AG04450 (cell line): Measurements from ENCODE around the gene REG4. TPM values are rescaled to one million over a fixed set of nuclear protein-coding genes. Genes with fewer than 3 reads are reported as not detected.
"Not testable (repeated sequence)": the region's sequence is repeated elsewhere in the genome, so short reads cannot be mapped to it uniquely, and the experiment has no call there.

ENCODE experiments used
- CTCF ChIA-PET: fragments of 300-600, 350-600 bp; formaldehyde crosslinking; extraction: SDS; loops from one replicate; lab custom pipeline; 2022; ENCODE audit warnings: antibody characterized with exemption, inconsistent platforms; lab: Charles Lee
- POLR2A ChIA-PET: fragments of 350-600 bp; formaldehyde crosslinking; extraction: SDS; loops from one replicate; lab custom pipeline; 2021; ENCODE audit warnings: antibody characterized with exemption, inconsistent platforms; lab: Yijun Ruan, JAX
- DNase-seq: peaks from one replicate; pipeline ENCODE4 v3.0.0-alpha.2; 2011; ENCODE audit warnings: low read depth, low spot score
- H3K27ac ChIP-seq: one replicate; pipeline ENCODE4 v1.5.1; 2012; ENCODE audit warnings: low read depth, low read length, control low read depth
- H3K27me3 ChIP-seq: one replicate; pipeline ENCODE4 v1.6.0; 2012; ENCODE audit warnings: low read length; ENCODE audit not compliant: control insufficient read depth, insufficient read depth
- H3K4me3 ChIP-seq: 2 replicates; pipeline ENCODE4 v1.5.1; 2011; ENCODE audit warnings: mild to moderate bottlenecking, low read depth, low read length, control low read depth
- H3K9me3 ChIP-seq: 2 replicates; pipeline ENCODE4 v1.5.1; 2012; ENCODE audit warnings: low read length; ENCODE audit not compliant: control insufficient read depth, insufficient read depth
- CTCF ChIP-seq: IDR thresholded peaks from 2 replicates; pipeline ENCODE4 v1.5.1; 2011; ENCODE audit warnings: low read depth, low read length, control low read depth, inconsistent platforms
- polyA plus RNA-seq: library from polyadenylated mRNA; depleted of rRNA; stranded (reverse); fragments of >200 nt; gene quantifications from 2 replicates; pipeline ENCODE4 v1.2.3, GENCODE V29; 2011

Gene REG4
- polyA plus RNA-seq, 1 experiment: not detected

- CTCF ChIA-PET: interaction anchor here (1.6 kb wide), 1 partner anchor 35 kb away, joined by 3 read pairs; no protein-coding TSS in a partner anchor
- H3K9me3 ChIP-seq, DNase-seq, H3K27me3 ChIP-seq, H3K4me3 ChIP-seq, POLR2A ChIA-PET: not testable (repeated sequence)
- peak; percentile 40; the same call in 1 of the 2 replicates for TF ChIP-seq CTCF
- peak overlapping the region; percentile 2 for H3K27ac ChIP-seq
These were observed 32.9 kb upstream of the REG4 start for GRCh38 chr1:119844206-119844605.

- no peak overlapping the region for H3K4me3 ChIP-seq
- CTCF ChIA-PET: interaction anchor here (1.2 kb wide), 1 partner anchor 32 kb away, joined by 3 read pairs; no protein-coding TSS in a partner anchor
- no peak for DNase-seq
- no peak for TF ChIP-seq CTCF
- H3K27ac ChIP-seq: no peak overlapping the region
- POLR2A ChIA-PET: no interaction called here
- no peaks in the 10 kb centered on the region for H3K9me3 ChIP-seq
- H3K27me3 ChIP-seq: peaks cover 3% of the 10 kb centered on the region
These were observed 30.0 kb upstream of the REG4 start for GRCh38 chr1:119841306-119841705.

DNA sequence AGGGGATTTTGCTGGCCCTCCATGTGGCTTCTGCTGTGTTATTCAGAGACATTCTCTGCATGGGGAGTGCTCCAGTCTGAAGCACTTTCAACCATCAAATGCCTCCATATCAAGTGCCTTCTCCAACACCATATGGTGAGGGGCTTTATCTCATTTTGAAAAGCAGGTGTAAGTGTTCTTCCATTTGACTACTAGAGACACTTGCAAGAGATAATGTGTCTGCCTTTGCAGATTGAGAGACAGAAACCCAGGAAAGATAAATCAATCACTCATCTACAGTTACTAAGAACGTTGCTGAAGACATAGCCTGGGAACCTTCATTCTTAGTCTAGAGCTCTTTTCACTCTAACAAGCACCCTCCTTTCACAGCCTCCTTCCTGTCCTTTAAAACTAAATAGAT, 29.5 kb upstream of the REG4 start:
- Histone ChIP-seq H3K27ac (no peak overlapping the region), H3K27me3 (peaks cover 7% of the 10 kb centered on the region), H3K9me3 (no peaks in the 10 kb centered on the region), H3K4me3 (no peak overlapping the region)
- no peak for TF ChIP-seq CTCF
- CTCF ChIA-PET: no interaction called here
- POLR2A ChIA-PET: no interaction called here
- no peak for DNase-seq

GRCh38 chr1:119838236-119838635, 27.0 kb upstream of the REG4 start:
- no peak for DNase-seq
- Histone ChIP-seq H3K4me3 (no peak overlapping the region), H3K9me3 (no peaks in the 10 kb centered on the region), H3K27me3 (peaks cover 13% of the 10 kb centered on the region), H3K27ac (no peak overlapping the region)
- ChIA-PET POLR2A (no interaction called here), CTCF (interaction anchor here (2.2 kb wide), 1 partner anchor 29 kb away, joined by 10 read pairs; no protein-coding TSS in a partner anchor)
- no peak for TF ChIP-seq CTCF

DNA sequence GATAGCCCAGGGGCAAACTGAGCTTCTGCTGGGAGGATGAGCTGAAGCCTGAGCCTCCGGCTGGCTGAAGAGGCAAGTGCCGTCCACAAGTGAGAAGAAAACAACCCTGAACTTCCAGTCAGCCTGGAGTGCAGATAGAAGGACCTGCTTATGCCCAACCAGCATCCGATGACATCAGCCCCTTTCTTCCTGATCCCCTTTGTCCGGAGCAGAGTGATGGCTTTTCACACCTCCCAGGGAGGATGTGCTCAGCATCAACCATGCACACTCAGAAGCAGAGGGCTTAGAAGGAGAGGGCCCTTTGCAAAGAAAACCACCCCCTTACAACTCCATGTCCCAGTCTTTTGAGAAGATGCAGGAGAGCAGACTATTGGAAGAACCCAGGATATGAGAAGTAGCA, 23.7 kb upstream of the REG4 start:
- CTCF ChIA-PET: no interaction called here
- no peak for DNase-seq

More for the DNA sequence above, 23.7 kb upstream of the REG4 start:
- H3K4me3 ChIP-seq: no peak overlapping the region
- no peaks in the 10 kb centered on the region for H3K9me3 ChIP-seq
- peaks cover 10% of the 10 kb centered on the region for H3K27me3 ChIP-seq
- POLR2A ChIA-PET: no interaction called here
- H3K27ac ChIP-seq: no peak overlapping the region
- no peak for TF ChIP-seq CTCF
